DOHH2 (cell line): ENCODE measurements around the gene BRD3OS.

Experiments used
- EZH2phosphoT487 ChIP-seq: fragments of 200-600 bp; sonication (generic); IDR thresholded peaks from 2 replicates; pipeline ENCODE4 v1.6.1; 2017; ENCODE audit warnings: borderline replicate concordance, mild to moderate bottlenecking, antibody characterized with exemption, low read length, moderate library complexity, mixed read lengths
- TF ChIP-seq, protein P1 (sequence below): fragments of 200-600 bp; sonication (generic); IDR thresholded peaks from one replicate; pipeline ENCODE4 v1.5.1; 2014; ENCODE audit warnings: antibody characterized with exemption, mild to moderate bottlenecking, low read depth, low read length; ENCODE audit not compliant: poor library complexity, severe bottlenecking

DNA sequence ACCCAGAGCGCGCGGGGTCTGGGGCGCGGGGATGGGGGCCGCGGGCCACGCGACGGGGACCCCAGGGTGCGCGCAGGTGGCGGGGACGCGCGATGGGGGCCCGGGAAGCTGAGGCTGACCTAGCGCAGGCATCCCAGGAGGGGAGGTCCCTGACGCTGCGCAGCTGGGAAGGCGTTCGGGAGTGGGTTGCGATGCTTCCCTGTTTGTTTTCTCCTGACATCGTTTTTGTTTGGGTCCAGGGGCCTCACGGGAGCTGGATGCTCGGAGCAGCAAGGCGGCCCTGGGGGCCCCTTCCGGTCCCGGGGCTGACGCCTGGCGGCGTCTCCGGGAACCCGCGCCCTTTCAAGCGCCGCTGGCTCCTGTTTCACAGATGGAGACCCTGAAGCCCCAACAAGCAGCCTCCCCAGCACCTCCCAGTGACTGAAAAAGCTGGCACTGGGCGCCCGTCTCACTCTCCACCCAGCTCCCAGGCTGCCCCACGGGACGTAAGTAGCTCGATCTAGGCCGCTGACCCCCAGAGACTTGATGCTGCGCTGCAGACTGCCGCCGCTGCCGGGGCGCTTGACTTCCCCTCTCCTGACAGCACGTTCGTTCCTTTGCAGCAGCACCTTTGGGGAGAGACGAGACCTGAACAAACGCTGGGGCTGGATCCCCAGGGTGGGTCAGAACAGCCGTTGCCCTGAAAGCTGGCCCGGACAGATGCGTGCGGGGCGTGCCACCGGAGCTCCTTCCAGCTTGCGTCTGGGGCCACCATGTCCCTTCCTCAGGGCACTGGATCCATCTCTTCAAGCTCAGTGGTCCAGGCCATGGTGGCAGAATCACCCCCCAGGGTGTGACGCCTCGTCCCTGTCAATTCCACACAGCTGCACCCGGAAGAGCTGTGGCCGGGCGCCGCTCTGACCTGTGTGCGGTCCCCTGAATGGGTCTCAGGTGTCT, 593 bp downstream of the BRD3OS start:
- TF ChIP-seq, protein P1, sequence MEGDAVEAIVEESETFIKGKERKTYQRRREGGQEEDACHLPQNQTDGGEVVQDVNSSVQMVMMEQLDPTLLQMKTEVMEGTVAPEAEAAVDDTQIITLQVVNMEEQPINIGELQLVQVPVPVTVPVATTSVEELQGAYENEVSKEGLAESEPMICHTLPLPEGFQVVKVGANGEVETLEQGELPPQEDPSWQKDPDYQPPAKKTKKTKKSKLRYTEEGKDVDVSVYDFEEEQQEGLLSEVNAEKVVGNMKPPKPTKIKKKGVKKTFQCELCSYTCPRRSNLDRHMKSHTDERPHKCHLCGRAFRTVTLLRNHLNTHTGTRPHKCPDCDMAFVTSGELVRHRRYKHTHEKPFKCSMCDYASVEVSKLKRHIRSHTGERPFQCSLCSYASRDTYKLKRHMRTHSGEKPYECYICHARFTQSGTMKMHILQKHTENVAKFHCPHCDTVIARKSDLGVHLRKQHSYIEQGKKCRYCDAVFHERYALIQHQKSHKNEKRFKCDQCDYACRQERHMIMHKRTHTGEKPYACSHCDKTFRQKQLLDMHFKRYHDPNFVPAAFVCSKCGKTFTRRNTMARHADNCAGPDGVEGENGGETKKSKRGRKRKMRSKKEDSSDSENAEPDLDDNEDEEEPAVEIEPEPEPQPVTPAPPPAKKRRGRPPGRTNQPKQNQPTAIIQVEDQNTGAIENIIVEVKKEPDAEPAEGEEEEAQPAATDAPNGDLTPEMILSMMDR: peak; percentile 51
- no peak for TF ChIP-seq EZH2phosphoT487
